ENCODE data around the gene GRN. TPM values are rescaled to one million over a fixed set of nuclear protein-coding genes. Genes with fewer than 3 reads are reported as not detected.

Gene GRN
- total and polyA plus RNA-seq, 9 of the 15 experiments (the other 6 are each of a cell fraction or from before 2014, with no cell fraction given) = 5.4 to 75.3 (median 20.7) TPM

DNA sequence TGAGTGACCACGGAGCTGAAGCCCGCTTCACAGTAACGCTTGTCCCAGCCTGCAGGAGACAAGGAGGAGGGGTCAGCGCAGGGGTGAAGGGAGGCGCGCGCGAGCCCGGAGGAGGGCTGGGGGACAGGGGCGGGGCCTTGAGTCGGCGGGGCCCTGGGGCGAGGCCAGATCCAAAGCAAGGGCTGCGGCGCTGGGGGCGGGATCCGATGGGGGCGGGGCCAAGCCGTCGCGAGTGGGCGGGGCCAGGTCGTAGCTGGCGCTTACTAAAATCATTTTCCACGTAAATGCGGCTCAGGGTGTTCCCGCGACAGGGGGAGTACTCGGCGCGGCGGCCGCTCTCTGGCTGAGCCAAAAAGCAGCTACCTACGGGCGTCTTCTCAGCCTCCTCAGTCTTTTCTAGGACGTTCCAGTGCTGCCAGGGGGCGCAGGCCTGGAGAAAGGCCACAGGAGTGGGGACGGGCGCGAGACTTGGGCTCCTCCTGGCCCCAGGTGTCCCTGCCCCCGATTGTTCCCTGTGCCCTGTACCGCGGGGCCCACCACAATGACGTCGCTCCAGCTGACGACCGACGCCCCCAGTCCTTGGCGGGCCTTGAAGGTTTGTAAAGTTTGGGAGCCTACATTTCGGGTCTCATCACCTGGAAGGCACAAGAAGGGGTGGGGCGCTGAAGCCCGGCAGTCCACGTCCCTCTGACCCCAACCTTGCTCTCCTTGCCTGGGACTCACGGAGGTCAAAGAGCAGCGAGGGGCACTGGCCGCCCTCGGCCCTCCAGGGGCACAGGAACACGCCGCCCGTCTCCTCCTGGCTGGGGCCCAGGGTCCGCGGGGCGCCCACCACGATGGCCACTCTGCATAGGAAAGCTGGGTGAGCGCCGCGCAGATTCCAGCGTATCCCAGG lies 40.4 kb downstream of the GRN start (continued):
- TF ChIP-seq, protein P1, sequence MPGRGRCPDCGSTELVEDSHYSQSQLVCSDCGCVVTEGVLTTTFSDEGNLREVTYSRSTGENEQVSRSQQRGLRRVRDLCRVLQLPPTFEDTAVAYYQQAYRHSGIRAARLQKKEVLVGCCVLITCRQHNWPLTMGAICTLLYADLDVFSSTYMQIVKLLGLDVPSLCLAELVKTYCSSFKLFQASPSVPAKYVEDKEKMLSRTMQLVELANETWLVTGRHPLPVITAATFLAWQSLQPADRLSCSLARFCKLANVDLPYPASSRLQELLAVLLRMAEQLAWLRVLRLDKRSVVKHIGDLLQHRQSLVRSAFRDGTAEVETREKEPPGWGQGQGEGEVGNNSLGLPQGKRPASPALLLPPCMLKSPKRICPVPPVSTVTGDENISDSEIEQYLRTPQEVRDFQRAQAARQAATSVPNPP (IDR thresholded peaks at IDR 0.05; ENCODE audit: borderline replicate concordance, insufficient read depth, insufficient read length) = no peak
- TF ChIP-seq, protein P2, sequence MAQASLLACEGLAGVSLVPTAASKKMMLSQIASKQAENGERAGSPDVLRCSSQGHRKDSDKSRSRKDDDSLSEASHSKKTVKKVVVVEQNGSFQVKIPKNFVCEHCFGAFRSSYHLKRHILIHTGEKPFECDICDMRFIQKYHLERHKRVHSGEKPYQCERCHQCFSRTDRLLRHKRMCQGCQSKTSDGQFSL (CRISPR knock-in tag; IDR thresholded peaks at IDR 0.05) = no peak
- TF ChIP-seq, protein P2 (tag; IDR thresholded peaks at IDR 0.05) = 0 out of 4 replicates have a peak, but pooled peaks of 1 of the 2 experiments have one; percentile 52
- TF ChIP-seq, protein P3, sequence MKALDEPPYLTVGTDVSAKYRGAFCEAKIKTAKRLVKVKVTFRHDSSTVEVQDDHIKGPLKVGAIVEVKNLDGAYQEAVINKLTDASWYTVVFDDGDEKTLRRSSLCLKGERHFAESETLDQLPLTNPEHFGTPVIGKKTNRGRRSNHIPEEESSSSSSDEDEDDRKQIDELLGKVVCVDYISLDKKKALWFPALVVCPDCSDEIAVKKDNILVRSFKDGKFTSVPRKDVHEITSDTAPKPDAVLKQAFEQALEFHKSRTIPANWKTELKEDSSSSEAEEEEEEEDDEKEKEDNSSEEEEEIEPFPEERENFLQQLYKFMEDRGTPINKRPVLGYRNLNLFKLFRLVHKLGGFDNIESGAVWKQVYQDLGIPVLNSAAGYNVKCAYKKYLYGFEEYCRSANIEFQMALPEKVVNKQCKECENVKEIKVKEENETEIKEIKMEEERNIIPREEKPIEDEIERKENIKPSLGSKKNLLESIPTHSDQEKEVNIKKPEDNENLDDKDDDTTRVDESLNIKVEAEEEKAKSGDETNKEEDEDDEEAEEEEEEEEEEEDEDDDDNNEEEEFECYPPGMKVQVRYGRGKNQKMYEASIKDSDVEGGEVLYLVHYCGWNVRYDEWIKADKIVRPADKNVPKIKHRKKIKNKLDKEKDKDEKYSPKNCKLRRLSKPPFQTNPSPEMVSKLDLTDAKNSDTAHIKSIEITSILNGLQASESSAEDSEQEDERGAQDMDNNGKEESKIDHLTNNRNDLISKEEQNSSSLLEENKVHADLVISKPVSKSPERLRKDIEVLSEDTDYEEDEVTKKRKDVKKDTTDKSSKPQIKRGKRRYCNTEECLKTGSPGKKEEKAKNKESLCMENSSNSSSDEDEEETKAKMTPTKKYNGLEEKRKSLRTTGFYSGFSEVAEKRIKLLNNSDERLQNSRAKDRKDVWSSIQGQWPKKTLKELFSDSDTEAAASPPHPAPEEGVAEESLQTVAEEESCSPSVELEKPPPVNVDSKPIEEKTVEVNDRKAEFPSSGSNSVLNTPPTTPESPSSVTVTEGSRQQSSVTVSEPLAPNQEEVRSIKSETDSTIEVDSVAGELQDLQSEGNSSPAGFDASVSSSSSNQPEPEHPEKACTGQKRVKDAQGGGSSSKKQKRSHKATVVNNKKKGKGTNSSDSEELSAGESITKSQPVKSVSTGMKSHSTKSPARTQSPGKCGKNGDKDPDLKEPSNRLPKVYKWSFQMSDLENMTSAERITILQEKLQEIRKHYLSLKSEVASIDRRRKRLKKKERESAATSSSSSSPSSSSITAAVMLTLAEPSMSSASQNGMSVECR (CRISPR knock-in tag; IDR thresholded peaks at IDR 0.05) = peak; percentile 61; the same call in 1 of the 2 replicates
- TF ChIP-seq, protein P4, sequence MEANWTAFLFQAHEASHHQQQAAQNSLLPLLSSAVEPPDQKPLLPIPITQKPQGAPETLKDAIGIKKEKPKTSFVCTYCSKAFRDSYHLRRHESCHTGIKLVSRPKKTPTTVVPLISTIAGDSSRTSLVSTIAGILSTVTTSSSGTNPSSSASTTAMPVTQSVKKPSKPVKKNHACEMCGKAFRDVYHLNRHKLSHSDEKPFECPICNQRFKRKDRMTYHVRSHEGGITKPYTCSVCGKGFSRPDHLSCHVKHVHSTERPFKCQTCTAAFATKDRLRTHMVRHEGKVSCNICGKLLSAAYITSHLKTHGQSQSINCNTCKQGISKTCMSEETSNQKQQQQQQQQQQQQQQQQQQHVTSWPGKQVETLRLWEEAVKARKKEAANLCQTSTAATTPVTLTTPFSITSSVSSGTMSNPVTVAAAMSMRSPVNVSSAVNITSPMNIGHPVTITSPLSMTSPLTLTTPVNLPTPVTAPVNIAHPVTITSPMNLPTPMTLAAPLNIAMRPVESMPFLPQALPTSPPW (CRISPR knock-in tag; IDR thresholded peaks at IDR 0.05) = peak; percentile 94
- TF ChIP-seq, protein P5, sequence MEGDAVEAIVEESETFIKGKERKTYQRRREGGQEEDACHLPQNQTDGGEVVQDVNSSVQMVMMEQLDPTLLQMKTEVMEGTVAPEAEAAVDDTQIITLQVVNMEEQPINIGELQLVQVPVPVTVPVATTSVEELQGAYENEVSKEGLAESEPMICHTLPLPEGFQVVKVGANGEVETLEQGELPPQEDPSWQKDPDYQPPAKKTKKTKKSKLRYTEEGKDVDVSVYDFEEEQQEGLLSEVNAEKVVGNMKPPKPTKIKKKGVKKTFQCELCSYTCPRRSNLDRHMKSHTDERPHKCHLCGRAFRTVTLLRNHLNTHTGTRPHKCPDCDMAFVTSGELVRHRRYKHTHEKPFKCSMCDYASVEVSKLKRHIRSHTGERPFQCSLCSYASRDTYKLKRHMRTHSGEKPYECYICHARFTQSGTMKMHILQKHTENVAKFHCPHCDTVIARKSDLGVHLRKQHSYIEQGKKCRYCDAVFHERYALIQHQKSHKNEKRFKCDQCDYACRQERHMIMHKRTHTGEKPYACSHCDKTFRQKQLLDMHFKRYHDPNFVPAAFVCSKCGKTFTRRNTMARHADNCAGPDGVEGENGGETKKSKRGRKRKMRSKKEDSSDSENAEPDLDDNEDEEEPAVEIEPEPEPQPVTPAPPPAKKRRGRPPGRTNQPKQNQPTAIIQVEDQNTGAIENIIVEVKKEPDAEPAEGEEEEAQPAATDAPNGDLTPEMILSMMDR (IDR thresholded peaks at IDR 0.05 in 2 of 3, conservative IDR thresholded peaks at IDR 0.05 in 1 of 3; ENCODE audit: insufficient read depth in 2 of 3, low read depth in 1 of 3, low read length in 3 of 3) = peak; percentile 32 to 61 (median 53); a peak in 5 of 6 replicates
- TF ChIP-seq NCOA6 (IDR thresholded peaks at IDR 0.05) (no peak), RAD21 (CRISPR knock-in tag; conservative IDR thresholded peaks at IDR 0.05 in 1 of 2, IDR thresholded peaks at IDR 0.05 in 1 of 2) (peak in 1 of 2 experiments; percentile 34; a peak in 1 of 4 replicates), TOE1 (IDR thresholded peaks at IDR 0.05; ENCODE audit: borderline replicate concordance) (peak; percentile 14; the same call in 1 of the 2 replicates), TOE1 (CRISPR knock-in tag; IDR thresholded peaks at IDR 0.05; ENCODE audit: borderline replicate concordance, low read depth) (no peak)
- TF ChIP-seq, protein P6, sequence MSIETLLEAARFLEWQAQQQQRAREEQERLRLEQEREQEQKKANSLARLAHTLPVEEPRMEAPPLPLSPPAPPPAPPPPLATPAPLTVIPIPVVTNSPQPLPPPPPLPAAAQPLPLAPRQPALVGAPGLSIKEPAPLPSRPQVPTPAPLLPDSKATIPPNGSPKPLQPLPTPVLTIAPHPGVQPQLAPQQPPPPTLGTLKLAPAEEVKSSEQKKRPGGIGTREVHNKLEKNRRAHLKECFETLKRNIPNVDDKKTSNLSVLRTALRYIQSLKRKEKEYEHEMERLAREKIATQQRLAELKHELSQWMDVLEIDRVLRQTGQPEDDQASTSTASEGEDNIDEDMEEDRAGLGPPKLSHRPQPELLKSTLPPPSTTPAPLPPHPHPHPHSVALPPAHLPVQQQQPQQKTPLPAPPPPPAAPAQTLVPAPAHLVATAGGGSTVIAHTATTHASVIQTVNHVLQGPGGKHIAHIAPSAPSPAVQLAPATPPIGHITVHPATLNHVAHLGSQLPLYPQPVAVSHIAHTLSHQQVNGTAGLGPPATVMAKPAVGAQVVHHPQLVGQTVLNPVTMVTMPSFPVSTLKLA (conservative IDR thresholded peaks at IDR 0.05) = 0 out of 4 replicates have a peak, but pooled peaks of 1 of the 2 experiments have one; percentile 18

All from K562 (cell line).